Adrenal gland (tissue), 12 donors: ENCODE data around the gene LRRC52. TPM values are rescaled to one million over a fixed set of nuclear protein-coding genes. Genes with fewer than 3 reads are reported as not detected.

Experiments
- DNase-seq, 7 donors: peaks; one replicate each; pipeline ENCODE4 v3.0.0-alpha.2; 2019 to 2020
- H3K27ac ChIP-seq, 5 donors: fragments of 200-600 bp; sonication (generic) in 4 of 5; 1 replicate in 3 of 5; 2 replicates in 2 of 5; pipeline versions ENCODE4 v1.5.1 to v1.8.0; 2016 to 2020; ENCODE audit warnings: mild to moderate bottlenecking in 1 of 5
- H3K27me3 ChIP-seq: fragments of 200-600 bp; 2 replicates; pipeline ENCODE4 v1.8.0; 2021
- H3K36me3 ChIP-seq, 2 donors: fragments of 200-600 bp; replicated peaks in 1 of 2; 1 replicate in 1 of 2; 2 replicates in 1 of 2; pipeline versions ENCODE4 v1.5.1 to v1.8.0; 2018 to 2022
- H3K4me1 ChIP-seq, 2 donors: fragments of 200-600 bp; replicated peaks in 1 of 2; 1 replicate in 1 of 2; 2 replicates in 1 of 2; pipeline versions ENCODE4 v1.5.1 to v1.8.0; 2018 to 2021
- H3K4me3 ChIP-seq, 4 donors: fragments of 200-600 bp; sonication (generic) in 3 of 4; one replicate each; pipeline ENCODE4 v1.5.1; 2016 to 2018
- H3K9me3 ChIP-seq, 3 donors: fragments of 200-600 bp; sonication (generic) in 1 of 3; replicated peaks in 1 of 3; 1 replicate in 2 of 3; 2 replicates in 1 of 3; pipeline versions ENCODE4 v1.5.1 to v1.8.0; 2016 to 2021
- POLR2A ChIP-seq, 2 donors: fragments of 450-650 bp; IDR thresholded peaks; one replicate each; pipeline ENCODE4 v1.6.1; 2017; ENCODE audit warnings: antibody characterized with exemption in 2 of 2, mild to moderate bottlenecking in 2 of 2, moderate library complexity in 1 of 2
- WGBS, 4 donors: extraction: QIAGEN DNeasy Blood & Tissue Kit in 2 of 4; methylation state at CpG; one replicate each; pipeline versions ENCODE4 v1.1.5 to v1.1.7; 2013 to 2017; 5-methylcytosine and 5-hydroxymethylcytosine counted together
- intact Hi-C, 2 donors: fragments of 100-400 bp; cut with DNase I; formaldehyde crosslinking; loops; one replicate each; pipeline versions ENCODE4 v1.14.1 to v1.15.0; 2022 to 2023
- polyA plus RNA-seq, 3 donors: library from polyadenylated mRNA; stranded (reverse); fragments of 200-250 nt in 2 of 3; fragments of 350-450 nt in 1 of 3; fragmentation: Illumina TruSeq in 1 of 3; extraction: RNeasy Lipid Tissue Mini Kit (QIAGEN cat#74804) in 1 of 3; gene quantifications; one replicate each; pipeline ENCODE4 v1.2.3, GENCODE V29; 2013 to 2014
- total RNA-seq, 9 donors: library from RNA; depleted of rRNA in 4 of 9; stranded (reverse); fragments of >200 nt in 4 of 9; fragments of 120-200 nt in 1 of 9; fragmentation: NEBNext Ultra II Directional in 1 of 9; extraction: Animal tissue kit (Norgen Biotek cat#: 25700) in 1 of 9; gene quantifications; one replicate each; pipeline versions ENCODE4 v1.1.0 to v1.2.4, GENCODE V29; 2013 to 2023
- TF ChIP-seq, protein P1 (sequence below), 6 experiments: fragments of 450-650 bp in 4 of 6; fragments of 200-600 bp in 2 of 6; sonication (generic) in 1 of 6; IDR thresholded peaks; 1 replicate in 5 of 6; 2 replicates in 1 of 6; pipeline versions ENCODE4 v1.5.1 to v1.8.0; 2016 to 2021; ENCODE audit warnings: antibody characterized with exemption in 6 of 6, mild to moderate bottlenecking in 2 of 6, moderate library complexity in 1 of 6
- donor health status: healthy with polysubstance abuse.
- donor health status: Bipolar disorder and iron deficiency.
- donor health status: DM: yes; HTN: yes; CAD: no.
- donor health status: DM: no; HTN: no; CAD: no.
- donor health status: DM: no; HTN: no; CAD: no.
- donor health status: DM: yes; HTN: yes; CAD: no.

LRRC52 gene
- total and polyA plus RNA-seq, 12 donors: not detected

GRCh38 chr1:165573787-165574186 is 30.0 kb downstream of the LRRC52 start:
- 86 to 95% (median 89%) methylated on average over 1 of the region's 1 CpG for WGBS, 4 donors
- H3K4me3 ChIP-seq: no peak overlapping the region
- intact Hi-C loops: no loop called here
- no peaks in the 10 kb centered on the region for H3K36me3 ChIP-seq
- no peak for TF ChIP-seq POLR2A (IDR thresholded peaks at IDR 0.05)
- TF ChIP-seq, protein P1, sequence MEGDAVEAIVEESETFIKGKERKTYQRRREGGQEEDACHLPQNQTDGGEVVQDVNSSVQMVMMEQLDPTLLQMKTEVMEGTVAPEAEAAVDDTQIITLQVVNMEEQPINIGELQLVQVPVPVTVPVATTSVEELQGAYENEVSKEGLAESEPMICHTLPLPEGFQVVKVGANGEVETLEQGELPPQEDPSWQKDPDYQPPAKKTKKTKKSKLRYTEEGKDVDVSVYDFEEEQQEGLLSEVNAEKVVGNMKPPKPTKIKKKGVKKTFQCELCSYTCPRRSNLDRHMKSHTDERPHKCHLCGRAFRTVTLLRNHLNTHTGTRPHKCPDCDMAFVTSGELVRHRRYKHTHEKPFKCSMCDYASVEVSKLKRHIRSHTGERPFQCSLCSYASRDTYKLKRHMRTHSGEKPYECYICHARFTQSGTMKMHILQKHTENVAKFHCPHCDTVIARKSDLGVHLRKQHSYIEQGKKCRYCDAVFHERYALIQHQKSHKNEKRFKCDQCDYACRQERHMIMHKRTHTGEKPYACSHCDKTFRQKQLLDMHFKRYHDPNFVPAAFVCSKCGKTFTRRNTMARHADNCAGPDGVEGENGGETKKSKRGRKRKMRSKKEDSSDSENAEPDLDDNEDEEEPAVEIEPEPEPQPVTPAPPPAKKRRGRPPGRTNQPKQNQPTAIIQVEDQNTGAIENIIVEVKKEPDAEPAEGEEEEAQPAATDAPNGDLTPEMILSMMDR (IDR thresholded peaks at IDR 0.05): no peak
- peaks cover 5% of the 10 kb centered on the region for H3K27me3 ChIP-seq
- no peak for DNase-seq
- H3K9me3 ChIP-seq: no peaks in the 10 kb centered on the region
- H3K27ac ChIP-seq: no peak overlapping the region
- no peaks in the 10 kb centered on the region for H3K4me1 ChIP-seq

DNA sequence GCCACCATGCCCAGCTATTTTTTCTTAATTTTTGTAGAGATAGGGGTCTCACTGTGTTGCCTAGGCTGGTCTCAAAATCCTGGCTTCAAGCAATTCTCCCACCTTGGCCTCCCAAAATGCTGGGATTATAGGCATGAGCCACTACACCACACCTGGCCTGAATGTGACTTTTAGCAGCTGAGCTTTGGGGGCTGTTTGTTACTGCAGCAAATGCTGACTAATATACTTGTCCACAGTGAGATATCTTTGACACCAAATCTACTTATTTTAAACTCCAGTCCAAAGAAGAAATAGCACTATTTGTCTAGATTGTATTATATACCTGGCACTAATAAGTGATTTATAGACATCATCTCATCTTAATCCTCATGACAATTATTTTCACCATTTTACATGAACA is 30.5 kb downstream of the LRRC52 start:
- Histone ChIP-seq H3K27me3 (peaks cover 5% of the 10 kb centered on the region), H3K9me3 (no peaks in the 10 kb centered on the region), H3K27ac (no peak overlapping the region), H3K4me3 (no peak overlapping the region), H3K4me1 (no peaks in the 10 kb centered on the region), H3K36me3 (no peaks in the 10 kb centered on the region)
- TF ChIP-seq POLR2A (IDR thresholded peaks at IDR 0.05): no peak
- TF ChIP-seq, protein P1 (IDR thresholded peaks at IDR 0.05): no peak
- no peak for DNase-seq
- intact Hi-C loops: no loop called here

DNA sequence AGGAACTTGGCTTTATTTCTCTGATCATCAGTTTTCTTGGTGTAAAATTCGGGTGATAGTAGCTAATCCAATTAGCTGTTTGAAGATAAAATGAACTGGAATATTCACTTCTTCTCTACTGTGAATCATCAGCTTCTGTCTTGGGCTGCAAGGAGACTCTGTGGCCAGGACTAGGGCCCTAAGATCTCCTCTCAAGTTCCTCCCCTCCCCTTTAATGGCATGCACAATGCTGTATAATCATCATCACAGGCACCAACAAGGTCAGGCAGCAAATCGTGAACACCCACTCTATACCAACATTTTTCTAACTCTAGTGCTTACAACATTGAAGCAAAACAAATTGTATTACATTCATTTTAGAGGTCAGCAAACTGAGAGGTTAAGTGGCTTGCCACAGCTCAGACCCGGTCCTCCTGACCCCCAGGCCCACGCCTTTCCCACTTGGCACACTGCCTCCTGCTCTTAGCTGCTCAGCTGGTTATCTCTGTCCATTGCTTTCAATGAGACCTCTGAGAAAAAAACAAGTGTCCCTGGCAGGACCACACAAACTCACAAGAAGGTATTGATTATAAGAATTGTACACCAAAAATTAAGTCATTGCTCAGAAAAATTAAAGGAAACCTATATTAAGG is 31.8 kb downstream of the LRRC52 start:
- Histone ChIP-seq H3K9me3 (no peaks in the 10 kb centered on the region), H3K27me3 (peaks cover 3% of the 10 kb centered on the region), H3K36me3 (no peaks in the 10 kb centered on the region), H3K4me3 (no peak overlapping the region), H3K4me1 (no peaks in the 10 kb centered on the region), H3K27ac (no peak overlapping the region)
- intact Hi-C loops: no loop called here
- peak in 1 of 7 donors; percentile 21 for DNase-seq
- 33 to 39% (median 36%) methylated on average over 4 of the region's 4 CpGs for WGBS, 4 donors
- no peak for TF ChIP-seq POLR2A (IDR thresholded peaks at IDR 0.05)
- TF ChIP-seq, protein P1 (IDR thresholded peaks at IDR 0.05): no peak

DNA sequence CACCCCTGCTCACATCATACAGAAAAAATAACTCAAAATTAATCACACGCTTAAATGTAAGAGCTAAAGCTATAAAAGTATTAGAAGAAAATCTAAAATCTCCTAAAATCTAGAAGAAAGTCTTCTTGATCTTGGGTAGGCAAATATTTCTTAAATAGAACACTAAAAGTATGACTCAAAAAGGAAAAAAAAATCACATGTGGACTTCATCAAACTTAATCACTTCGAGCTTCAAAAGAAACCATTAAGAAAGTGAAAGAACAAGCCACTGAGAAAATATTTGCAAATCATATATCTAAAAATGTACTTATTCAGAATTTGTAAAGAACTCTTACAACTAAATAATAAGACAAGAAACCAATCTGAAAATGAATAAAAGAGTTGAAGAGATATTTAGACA is 32.7 kb downstream of the LRRC52 start:
- Histone ChIP-seq H3K9me3 (no peaks in the 10 kb centered on the region), H3K27me3 (no peaks in the 10 kb centered on the region), H3K4me1 (no peaks in the 10 kb centered on the region), H3K36me3 (no peaks in the 10 kb centered on the region), H3K4me3 (no peak overlapping the region), H3K27ac (no peak overlapping the region)
- TF ChIP-seq, protein P1 (IDR thresholded peaks at IDR 0.05): no peak
- TF ChIP-seq POLR2A (IDR thresholded peaks at IDR 0.05): no peak
- intact Hi-C loops: no loop called here
- DNase-seq: no peak
- 66 to 74% (median 71%) methylated on average over 2 of the region's 2 CpGs for WGBS, 4 donors
